Adrenal gland (tissue), 5 donors: Measurements from ENCODE around the gene CARD19.

Source experiments
- POLR2A ChIP-seq, 2 donors: fragments of 450-650 bp; IDR thresholded peaks; one replicate each; pipeline ENCODE4 v1.6.1; 2017; ENCODE audit warnings: antibody characterized with exemption in 2 of 2, mild to moderate bottlenecking in 2 of 2, moderate library complexity in 1 of 2
- TF ChIP-seq, protein P1 (sequence below), 6 experiments: fragments of 450-650 bp in 4 of 6; fragments of 200-600 bp in 2 of 6; sonication (generic) in 1 of 6; IDR thresholded peaks; 1 replicate in 5 of 6; 2 replicates in 1 of 6; pipeline versions ENCODE4 v1.5.1 to v1.8.0; 2016 to 2021; ENCODE audit warnings: antibody characterized with exemption in 6 of 6, mild to moderate bottlenecking in 2 of 6, moderate library complexity in 1 of 6
- donor health status: DM: no; HTN: no; CAD: no.

GRCh38 chr9:93159601-93160471, 63.8 kb downstream of the CARD19 start:
- TF ChIP-seq, protein P1, sequence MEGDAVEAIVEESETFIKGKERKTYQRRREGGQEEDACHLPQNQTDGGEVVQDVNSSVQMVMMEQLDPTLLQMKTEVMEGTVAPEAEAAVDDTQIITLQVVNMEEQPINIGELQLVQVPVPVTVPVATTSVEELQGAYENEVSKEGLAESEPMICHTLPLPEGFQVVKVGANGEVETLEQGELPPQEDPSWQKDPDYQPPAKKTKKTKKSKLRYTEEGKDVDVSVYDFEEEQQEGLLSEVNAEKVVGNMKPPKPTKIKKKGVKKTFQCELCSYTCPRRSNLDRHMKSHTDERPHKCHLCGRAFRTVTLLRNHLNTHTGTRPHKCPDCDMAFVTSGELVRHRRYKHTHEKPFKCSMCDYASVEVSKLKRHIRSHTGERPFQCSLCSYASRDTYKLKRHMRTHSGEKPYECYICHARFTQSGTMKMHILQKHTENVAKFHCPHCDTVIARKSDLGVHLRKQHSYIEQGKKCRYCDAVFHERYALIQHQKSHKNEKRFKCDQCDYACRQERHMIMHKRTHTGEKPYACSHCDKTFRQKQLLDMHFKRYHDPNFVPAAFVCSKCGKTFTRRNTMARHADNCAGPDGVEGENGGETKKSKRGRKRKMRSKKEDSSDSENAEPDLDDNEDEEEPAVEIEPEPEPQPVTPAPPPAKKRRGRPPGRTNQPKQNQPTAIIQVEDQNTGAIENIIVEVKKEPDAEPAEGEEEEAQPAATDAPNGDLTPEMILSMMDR (IDR thresholded peaks at IDR 0.05), result peak; percentile 93 to 98 (median 96)
- TF ChIP-seq POLR2A (IDR thresholded peaks at IDR 0.05), result no peak
